Muscle layer of colon (tissue), 2 donors: ENCODE measurements around the gene GRIK3.

ENCODE experiments used
- H3K27ac ChIP-seq: one replicate; pipeline ENCODE4 v1.7.0; 2013; ENCODE audit warnings: low read depth, mild to moderate bottlenecking, low read length, moderate library complexity
- H3K27me3 ChIP-seq, 2 donors: one replicate each; pipeline ENCODE4 v1.7.0; 2013; ENCODE audit warnings: low read length in 2 of 2, mild to moderate bottlenecking in 2 of 2; ENCODE audit not compliant: insufficient read depth in 2 of 2, control insufficient read depth in 1 of 2
- H3K36me3 ChIP-seq: one replicate; pipeline ENCODE4 v1.7.0; 2013; ENCODE audit warnings: mild to moderate bottlenecking, low read length; ENCODE audit not compliant: insufficient read depth
- H3K4me1 ChIP-seq: one replicate; pipeline ENCODE4 v1.7.0; 2013; ENCODE audit warnings: mild to moderate bottlenecking, low read length; ENCODE audit not compliant: insufficient read depth
- H3K4me3 ChIP-seq, 2 donors: one replicate each; pipeline ENCODE4 v1.7.0; 2013; ENCODE audit warnings: low read length in 2 of 2, low read depth in 1 of 2, mild to moderate bottlenecking in 1 of 2, moderate library complexity in 1 of 2
- H3K9ac ChIP-seq: one replicate; pipeline ENCODE4 v1.7.0; 2013; ENCODE audit warnings: low read length
- H3K9me3 ChIP-seq: one replicate; pipeline ENCODE4 v1.7.0; 2013; ENCODE audit warnings: mild to moderate bottlenecking, low read length
- donor health status: abdominal sarcoma.
- donor health status: Adenocarcinoma of cecum.

The GRIK3 gene

DNA sequence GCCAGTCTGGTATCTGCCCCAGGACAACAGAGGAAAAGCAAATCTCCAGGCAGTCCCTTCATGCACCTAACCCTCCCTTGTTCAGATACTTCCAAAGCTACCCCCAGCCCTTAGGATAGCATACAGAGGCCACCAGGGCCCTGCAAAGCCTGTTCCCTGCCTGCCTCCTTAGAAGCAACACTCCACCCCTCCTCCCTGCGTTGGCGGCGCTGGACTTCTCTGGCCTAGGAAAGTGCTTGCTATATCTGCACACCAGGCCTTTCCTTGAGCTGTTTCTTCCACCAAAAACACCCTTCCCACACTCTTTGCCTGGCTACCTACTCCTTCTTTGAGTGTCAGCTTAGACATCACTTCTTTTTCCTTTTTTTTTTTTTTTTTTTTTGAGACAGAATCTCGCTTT, 61.3 kb downstream of the GRIK3 start:
- Histone ChIP-seq H3K27ac (no peak overlapping the region), H3K9ac (no peak overlapping the region), H3K9me3 (no peaks in the 10 kb centered on the region), H3K27me3 (no peaks in the 10 kb centered on the region), H3K4me3 (no peak overlapping the region), H3K36me3 (no peaks in the 10 kb centered on the region), H3K4me1 (no peaks in the 10 kb centered on the region)

- Histone ChIP-seq H3K4me3 (no peak overlapping the region), H3K36me3 (no peaks in the 10 kb centered on the region), H3K9me3 (no peaks in the 10 kb centered on the region), H3K27ac (no peak overlapping the region), H3K27me3 (no peaks in the 10 kb centered on the region), H3K9ac (no peak overlapping the region), H3K4me1 (no peaks in the 10 kb centered on the region)
Measured at GRCh38 chr1:36971852-36972618, 62.3 kb downstream of the GRIK3 start.

DNA sequence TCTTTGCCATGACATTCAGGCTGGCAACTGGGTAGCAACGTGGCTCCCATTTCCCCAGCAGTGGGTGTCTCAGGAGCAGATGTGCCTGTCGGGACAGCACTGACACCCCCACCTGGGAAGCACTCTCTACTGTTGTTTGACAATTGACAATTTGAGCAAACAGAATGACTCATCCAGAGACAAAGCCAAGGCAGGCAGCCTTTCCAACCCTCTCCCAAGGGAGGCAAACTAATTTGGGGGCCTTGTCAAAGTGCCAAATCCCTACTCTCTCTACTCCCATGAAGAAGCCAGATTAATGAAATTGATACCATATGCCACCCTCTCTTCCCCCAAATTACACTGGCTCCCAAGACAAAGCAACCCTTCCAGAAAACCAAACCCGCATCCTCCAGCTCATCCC, 65.6 kb downstream of the GRIK3 start:
- Histone ChIP-seq H3K27ac (no peak overlapping the region), H3K9ac (no peak overlapping the region), H3K4me1 (no peaks in the 10 kb centered on the region), H3K9me3 (no peaks in the 10 kb centered on the region), H3K4me3 (no peak overlapping the region), H3K27me3 (no peaks in the 10 kb centered on the region), H3K36me3 (no peaks in the 10 kb centered on the region)

GRCh38 chr1:36966242-36966641, 68.1 kb downstream of the GRIK3 start:
- Histone ChIP-seq H3K27me3 (peaks cover 0 to under 1% of the 10 kb centered on the region in 2 donors), H3K27ac (no peak overlapping the region), H3K4me1 (no peaks in the 10 kb centered on the region), H3K36me3 (no peaks in the 10 kb centered on the region), H3K4me3 (no peak overlapping the region), H3K9ac (no peak overlapping the region), H3K9me3 (no peaks in the 10 kb centered on the region)

DNA sequence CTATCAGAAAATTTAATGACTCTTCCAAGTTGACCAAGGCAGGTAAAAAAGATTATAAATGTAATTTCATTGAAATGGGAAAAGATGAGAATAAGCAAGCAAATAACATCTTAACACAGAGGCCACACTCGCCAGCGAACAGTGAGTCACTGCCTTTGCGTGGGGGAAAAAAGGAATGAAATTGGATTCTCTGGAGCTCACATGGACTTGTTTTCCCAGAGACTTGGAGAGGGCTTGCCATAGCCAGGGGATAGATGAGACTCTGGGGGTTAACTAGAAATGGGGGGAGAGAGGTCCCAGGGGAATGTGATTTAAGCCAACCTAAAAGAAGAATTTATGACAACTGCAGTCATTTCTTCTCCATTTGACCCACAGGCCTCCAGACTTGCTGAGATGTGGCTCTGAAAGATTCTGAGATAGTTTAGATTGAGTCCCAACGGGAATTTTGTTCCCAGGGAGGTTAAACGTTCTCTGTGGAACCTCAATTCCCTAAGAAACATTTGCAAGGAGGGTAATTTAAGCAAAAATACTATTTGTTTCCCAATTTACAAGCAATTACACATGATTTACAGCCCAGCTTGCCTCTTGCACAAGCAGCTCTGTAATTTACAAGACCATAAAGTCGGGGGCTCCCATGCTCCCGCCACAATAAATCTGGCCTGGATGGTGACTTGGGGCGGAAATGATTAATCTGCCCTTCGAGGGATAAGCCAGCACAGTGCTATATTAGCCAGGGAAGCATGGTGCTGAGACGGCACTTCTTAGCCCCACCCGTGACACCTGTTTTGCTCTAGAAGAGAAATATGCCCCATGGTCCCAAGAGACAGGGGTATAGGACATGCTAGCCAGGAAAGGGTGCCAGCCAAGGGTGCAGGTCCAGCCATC, 68.8 kb downstream of the GRIK3 start:
- H3K9me3 ChIP-seq = no peaks in the 10 kb centered on the region
- H3K9ac ChIP-seq = no peak overlapping the region
- H3K27me3 ChIP-seq = peaks cover 0 to 4% of the 10 kb centered on the region in 2 donors
- no peak overlapping the region for H3K4me3 ChIP-seq
- H3K27ac ChIP-seq = no peak overlapping the region
- no peaks in the 10 kb centered on the region for H3K4me1 ChIP-seq
- no peaks in the 10 kb centered on the region for H3K36me3 ChIP-seq

- H3K4me3 ChIP-seq = no peak overlapping the region
- H3K9ac ChIP-seq = no peak overlapping the region
- no peak overlapping the region for H3K27ac ChIP-seq
- no peaks in the 10 kb centered on the region for H3K9me3 ChIP-seq
- H3K4me1 ChIP-seq = no peaks in the 10 kb centered on the region
- no peaks in the 10 kb centered on the region for H3K36me3 ChIP-seq
- H3K27me3 ChIP-seq = peaks cover 0 to 4% of the 10 kb centered on the region in 2 donors
Measured at GRCh38 chr1:36964830-36965229, 69.5 kb downstream of the GRIK3 start.

DNA sequence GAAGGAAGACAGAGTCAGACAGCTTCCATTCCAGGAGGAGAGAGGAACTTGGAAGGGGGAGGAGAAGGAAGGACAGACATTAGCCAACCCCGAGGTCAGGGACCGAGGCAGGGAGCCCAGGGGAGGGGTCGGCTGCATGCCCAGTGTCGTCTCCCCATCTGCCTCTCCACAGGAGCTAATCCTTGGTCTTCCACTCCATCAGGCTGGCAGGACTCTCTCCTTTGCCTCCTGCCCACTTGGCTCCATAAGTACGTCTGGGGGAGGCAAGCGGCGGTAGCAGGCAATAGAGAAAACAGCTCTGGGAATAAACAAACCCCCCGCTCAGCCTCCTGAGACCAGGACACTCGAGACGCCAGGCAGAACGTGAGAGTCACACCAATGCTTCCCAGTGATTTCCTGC, 71.3 kb downstream of the GRIK3 start:
- Histone ChIP-seq H3K36me3 (no peaks in the 10 kb centered on the region), H3K9ac (no peak overlapping the region), H3K4me3 (no peak overlapping the region), H3K9me3 (no peaks in the 10 kb centered on the region), H3K27me3 (peaks cover 0 to 4% of the 10 kb centered on the region in 2 donors), H3K4me1 (no peaks in the 10 kb centered on the region), H3K27ac (no peak overlapping the region)

GRCh38 chr1:36961062-36961615, 73.2 kb downstream of the GRIK3 start:
- Histone ChIP-seq H3K27me3 (peaks cover 0 to 4% of the 10 kb centered on the region in 2 donors), H3K9me3 (no peaks in the 10 kb centered on the region), H3K9ac (no peak overlapping the region), H3K4me1 (no peaks in the 10 kb centered on the region), H3K4me3 (no peak overlapping the region), H3K36me3 (no peaks in the 10 kb centered on the region), H3K27ac (no peak overlapping the region)

DNA sequence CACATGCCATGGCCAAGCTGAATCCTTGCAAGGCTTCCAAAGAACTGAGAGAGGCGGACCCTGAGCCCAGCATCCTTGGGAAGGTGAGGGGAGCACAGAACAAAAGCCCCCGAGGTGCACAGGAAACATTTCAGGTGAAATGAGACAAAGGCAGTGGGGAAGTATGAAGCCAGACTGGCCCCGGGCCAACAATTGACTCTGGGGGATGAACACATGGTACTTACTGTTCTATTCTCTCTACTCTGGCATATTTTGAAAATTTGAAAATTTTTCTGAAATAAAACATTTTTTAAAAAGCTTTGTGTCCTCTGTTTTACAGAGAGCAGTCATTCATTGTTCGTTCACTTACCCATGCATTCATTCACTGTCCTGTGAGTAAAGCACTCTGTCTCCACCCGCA, 77.7 kb downstream of the GRIK3 start:
- Histone ChIP-seq H3K36me3 (no peaks in the 10 kb centered on the region), H3K4me3 (no peak overlapping the region), H3K27me3 (peaks cover 0 to 4% of the 10 kb centered on the region in 2 donors), H3K4me1 (no peaks in the 10 kb centered on the region), H3K27ac (no peak overlapping the region), H3K9me3 (no peaks in the 10 kb centered on the region), H3K9ac (no peak overlapping the region)

- Histone ChIP-seq H3K9me3 (no peaks in the 10 kb centered on the region), H3K9ac (no peak overlapping the region), H3K27ac (no peak overlapping the region), H3K4me3 (no peak overlapping the region), H3K27me3 (no peaks in the 10 kb centered on the region), H3K36me3 (no peaks in the 10 kb centered on the region), H3K4me1 (no peaks in the 10 kb centered on the region)
Measured at GRCh38 chr1:36955016-36955415, 79.3 kb downstream of the GRIK3 start.

- H3K27ac ChIP-seq = no peak overlapping the region
- H3K36me3 ChIP-seq = no peaks in the 10 kb centered on the region
- H3K4me3 ChIP-seq = no peak overlapping the region
- H3K9me3 ChIP-seq = no peaks in the 10 kb centered on the region
- H3K4me1 ChIP-seq = no peaks in the 10 kb centered on the region
- no peak overlapping the region for H3K9ac ChIP-seq
- no peaks in the 10 kb centered on the region for H3K27me3 ChIP-seq
Measured at GRCh38 chr1:36953061-36953460, 81.3 kb downstream of the GRIK3 start.
